ENCODE measurements around the gene MPV17L2. TPM values are rescaled to one million over a fixed set of nuclear protein-coding genes. Genes with fewer than 3 reads are reported as not detected.

MPV17L2 gene
- total and polyA plus RNA-seq, 2 experiments from 2014 or later = 38.7 to 81.3 TPM

DNA sequence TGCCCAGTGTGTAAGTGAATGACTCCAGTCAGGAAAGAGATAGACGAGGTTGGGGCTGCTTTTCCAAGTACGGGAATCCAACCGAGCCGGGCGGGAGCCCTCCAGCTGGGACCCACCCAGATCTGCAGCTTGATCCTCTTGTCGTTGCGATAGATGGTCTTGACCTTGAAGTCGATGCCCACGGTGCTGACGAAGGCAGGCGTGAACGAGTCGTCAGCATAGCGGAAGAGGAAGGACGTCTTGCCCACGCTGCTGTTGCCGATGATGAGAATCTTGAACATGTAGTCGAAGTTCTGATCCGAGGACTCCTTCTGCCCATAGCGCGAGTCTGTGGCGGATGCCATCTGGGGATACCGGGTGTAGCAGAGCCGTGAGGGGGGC, 9.4 kb downstream of the MPV17L2 start:
- no peaks in the 10 kb centered on the region for H3K9me3 Mint-ChIP-seq

More for the DNA sequence above, 9.4 kb downstream of the MPV17L2 start:
- H3K27ac ChIP-seq (ENCODE audit: low read depth) = no peak overlapping the region
- ATAC-seq (no peak), DNase-seq (ENCODE audit: low spot score) (no peak)
- no peak for TF ChIP-seq ZNF114 (CRISPR knock-in tag; IDR thresholded peaks at IDR 0.05)
- TF ChIP-seq POLR2AphosphoS5 (IDR thresholded peaks at IDR 0.05; ENCODE audit: low read depth) = no peak
- no peak for TF ChIP-seq NANOG (IDR thresholded peaks at IDR 0.05; ENCODE audit: borderline replicate concordance)
- TF ChIP-seq, protein P1, sequence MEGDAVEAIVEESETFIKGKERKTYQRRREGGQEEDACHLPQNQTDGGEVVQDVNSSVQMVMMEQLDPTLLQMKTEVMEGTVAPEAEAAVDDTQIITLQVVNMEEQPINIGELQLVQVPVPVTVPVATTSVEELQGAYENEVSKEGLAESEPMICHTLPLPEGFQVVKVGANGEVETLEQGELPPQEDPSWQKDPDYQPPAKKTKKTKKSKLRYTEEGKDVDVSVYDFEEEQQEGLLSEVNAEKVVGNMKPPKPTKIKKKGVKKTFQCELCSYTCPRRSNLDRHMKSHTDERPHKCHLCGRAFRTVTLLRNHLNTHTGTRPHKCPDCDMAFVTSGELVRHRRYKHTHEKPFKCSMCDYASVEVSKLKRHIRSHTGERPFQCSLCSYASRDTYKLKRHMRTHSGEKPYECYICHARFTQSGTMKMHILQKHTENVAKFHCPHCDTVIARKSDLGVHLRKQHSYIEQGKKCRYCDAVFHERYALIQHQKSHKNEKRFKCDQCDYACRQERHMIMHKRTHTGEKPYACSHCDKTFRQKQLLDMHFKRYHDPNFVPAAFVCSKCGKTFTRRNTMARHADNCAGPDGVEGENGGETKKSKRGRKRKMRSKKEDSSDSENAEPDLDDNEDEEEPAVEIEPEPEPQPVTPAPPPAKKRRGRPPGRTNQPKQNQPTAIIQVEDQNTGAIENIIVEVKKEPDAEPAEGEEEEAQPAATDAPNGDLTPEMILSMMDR (conservative IDR thresholded peaks at IDR 0.05; ENCODE audit: low read depth in 2 of 2) = no peak
- TF ChIP-seq EZH2 (IDR thresholded peaks at IDR 0.05; ENCODE audit: low read depth, unreplicated experiment) = no peak
- TF ChIP-seq REST (IDR thresholded peaks at IDR 0.05; ENCODE audit: unreplicated experiment) = no peak
- no peak for TF ChIP-seq CREB1 (CRISPR knock-in tag; IDR thresholded peaks at IDR 0.05; ENCODE audit: low read depth)
- no peak for TF ChIP-seq STAT1 (IDR thresholded peaks at IDR 0.05; ENCODE audit: unreplicated experiment)
- TF ChIP-seq, protein P2, sequence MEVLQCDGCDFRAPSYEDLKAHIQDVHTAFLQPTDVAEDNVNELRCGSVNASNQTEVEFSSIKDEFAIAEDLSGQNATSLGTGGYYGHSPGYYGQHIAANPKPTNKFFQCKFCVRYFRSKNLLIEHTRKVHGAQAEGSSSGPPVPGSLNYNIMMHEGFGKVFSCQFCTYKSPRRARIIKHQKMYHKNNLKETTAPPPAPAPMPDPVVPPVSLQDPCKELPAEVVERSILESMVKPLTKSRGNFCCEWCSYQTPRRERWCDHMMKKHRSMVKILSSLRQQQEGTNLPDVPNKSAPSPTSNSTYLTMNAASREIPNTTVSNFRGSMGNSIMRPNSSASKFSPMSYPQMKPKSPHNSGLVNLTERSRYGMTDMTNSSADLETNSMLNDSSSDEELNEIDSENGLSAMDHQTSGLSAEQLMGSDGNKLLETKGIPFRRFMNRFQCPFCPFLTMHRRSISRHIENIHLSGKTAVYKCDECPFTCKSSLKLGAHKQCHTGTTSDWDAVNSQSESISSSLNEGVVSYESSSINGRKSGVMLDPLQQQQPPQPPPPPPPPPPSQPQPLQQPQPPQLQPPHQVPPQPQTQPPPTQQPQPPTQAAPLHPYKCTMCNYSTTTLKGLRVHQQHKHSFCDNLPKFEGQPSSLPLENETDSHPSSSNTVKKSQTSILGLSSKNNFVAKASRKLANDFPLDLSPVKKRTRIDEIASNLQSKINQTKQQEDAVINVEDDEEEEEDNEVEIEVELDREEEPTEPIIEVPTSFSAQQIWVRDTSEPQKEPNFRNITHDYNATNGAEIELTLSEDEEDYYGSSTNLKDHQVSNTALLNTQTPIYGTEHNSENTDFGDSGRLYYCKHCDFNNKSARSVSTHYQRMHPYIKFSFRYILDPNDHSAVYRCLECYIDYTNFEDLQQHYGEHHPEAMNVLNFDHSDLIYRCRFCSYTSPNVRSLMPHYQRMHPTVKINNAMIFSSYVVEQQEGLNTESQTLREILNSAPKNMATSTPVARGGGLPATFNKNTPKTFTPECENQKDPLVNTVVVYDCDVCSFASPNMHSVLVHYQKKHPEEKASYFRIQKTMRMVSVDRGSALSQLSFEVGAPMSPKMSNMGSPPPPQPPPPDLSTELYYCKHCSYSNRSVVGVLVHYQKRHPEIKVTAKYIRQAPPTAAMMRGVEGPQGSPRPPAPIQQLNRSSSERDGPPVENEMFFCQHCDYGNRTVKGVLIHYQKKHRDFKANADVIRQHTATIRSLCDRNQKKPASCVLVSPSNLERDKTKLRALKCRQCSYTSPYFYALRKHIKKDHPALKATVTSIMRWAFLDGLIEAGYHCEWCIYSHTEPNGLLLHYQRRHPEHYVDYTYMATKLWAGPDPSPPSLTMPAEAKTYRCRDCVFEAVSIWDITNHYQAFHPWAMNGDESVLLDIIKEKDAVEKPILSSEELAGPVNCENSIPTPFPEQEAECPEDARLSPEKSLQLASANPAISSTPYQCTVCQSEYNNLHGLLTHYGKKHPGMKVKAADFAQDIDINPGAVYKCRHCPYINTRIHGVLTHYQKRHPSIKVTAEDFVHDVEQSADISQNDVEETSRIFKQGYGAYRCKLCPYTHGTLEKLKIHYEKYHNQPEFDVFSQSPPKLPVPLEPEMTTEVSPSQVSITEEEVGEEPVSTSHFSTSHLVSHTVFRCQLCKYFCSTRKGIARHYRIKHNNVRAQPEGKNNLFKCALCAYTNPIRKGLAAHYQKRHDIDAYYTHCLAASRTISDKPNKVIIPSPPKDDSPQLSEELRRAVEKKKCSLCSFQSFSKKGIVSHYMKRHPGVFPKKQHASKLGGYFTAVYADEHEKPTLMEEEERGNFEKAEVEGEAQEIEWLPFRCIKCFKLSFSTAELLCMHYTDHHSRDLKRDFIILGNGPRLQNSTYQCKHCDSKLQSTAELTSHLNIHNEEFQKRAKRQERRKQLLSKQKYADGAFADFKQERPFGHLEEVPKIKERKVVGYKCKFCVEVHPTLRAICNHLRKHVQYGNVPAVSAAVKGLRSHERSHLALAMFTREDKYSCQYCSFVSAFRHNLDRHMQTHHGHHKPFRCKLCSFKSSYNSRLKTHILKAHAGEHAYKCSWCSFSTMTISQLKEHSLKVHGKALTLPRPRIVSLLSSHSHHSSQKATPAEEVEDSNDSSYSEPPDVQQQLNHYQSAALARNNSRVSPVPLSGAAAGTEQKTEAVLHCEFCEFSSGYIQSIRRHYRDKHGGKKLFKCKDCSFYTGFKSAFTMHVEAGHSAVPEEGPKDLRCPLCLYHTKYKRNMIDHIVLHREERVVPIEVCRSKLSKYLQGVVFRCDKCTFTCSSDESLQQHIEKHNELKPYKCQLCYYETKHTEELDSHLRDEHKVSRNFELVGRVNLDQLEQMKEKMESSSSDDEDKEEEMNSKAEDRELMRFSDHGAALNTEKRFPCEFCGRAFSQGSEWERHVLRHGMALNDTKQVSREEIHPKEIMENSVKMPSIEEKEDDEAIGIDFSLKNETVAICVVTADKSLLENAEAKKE (CRISPR knock-in tag; IDR thresholded peaks at IDR 0.05) = no peak
- no peak for TF ChIP-seq JUNB (IDR thresholded peaks at IDR 0.05; ENCODE audit: unreplicated experiment)
- no peak for TF ChIP-seq EZH2phosphoT487 (IDR thresholded peaks at IDR 0.05; ENCODE audit: unreplicated experiment)
- TF ChIP-seq ETS1 (IDR thresholded peaks at IDR 0.05) = no peak
- TF ChIP-seq ZNF331 (CRISPR knock-in tag; IDR thresholded peaks at IDR 0.05; ENCODE audit: low read depth) = no peak
- Mint-ChIP-seq H3K36me3 (ENCODE audit: low read depth) (peaks cover 35% of the 10 kb centered on the region), H3K4me1 (peaks cover 17% of the 10 kb centered on the region; the same call in 2 of the 3 replicates), H3K4me3 (peak overlapping the region; percentile 97; the same call in 2 of the 3 replicates), H3K27me3 (ENCODE audit: insufficient read depth, low read depth, poor library complexity) (peaks cover 16% of the 10 kb centered on the region), H3K27ac (no peak overlapping the region)
- peaks cover 11% of the 10 kb centered on the region; the same call in 1 of the 2 replicates for H3K36me3 ChIP-seq (ENCODE audit: insufficient read depth)
- H3K27me3 ChIP-seq (ENCODE audit: insufficient read depth) = no peaks in the 10 kb centered on the region
- peaks cover 31% of the 10 kb centered on the region for H3F3A ChIP-seq (replicated peaks; ENCODE audit: low read depth)
- no peaks in the 10 kb centered on the region for H3K9me2 ChIP-seq (ENCODE audit: insufficient read depth)
- peak overlapping the region; percentile 94 for H3K4me2 ChIP-seq
- H3K4me3 ChIP-seq = peak overlapping the region; percentile 90
- H4K20me1 ChIP-seq (replicated peaks; ENCODE audit: insufficient read depth) = peaks cover 5% of the 10 kb centered on the region
- H3K79me2 ChIP-seq (replicated peaks; ENCODE audit: insufficient read depth) = 0 out of 2 replicates have a peak, but pooled peaks cover 6% of the 10 kb centered on the region
- H3K4me1 ChIP-seq (ENCODE audit: insufficient read depth) = peaks cover 11% of the 10 kb centered on the region
- H2AFZ ChIP-seq = no peak overlapping the region

All from GM23338 (cell line).